Spleen (tissue), 7 donors: Measurements from ENCODE around the gene DNM3.
A peak's percentile ranks its signal among the peaks of the same experiment; 100 is the strongest.

Source experiments
- POLR2AphosphoS5 ChIP-seq, 3 donors: sonication (generic); formaldehyde crosslinking; IDR thresholded peaks; one replicate each; pipeline ENCODE4 v1.5.1; 2017; ENCODE audit warnings: antibody characterized with exemption in 3 of 3
- TF ChIP-seq, protein P1 (sequence below), 11 experiments: fragments of 200-600 bp in 7 of 11; fragments of 450-650 bp in 4 of 11; sonication (generic) in 4 of 11; IDR thresholded peaks in 8 of 11; conservative IDR thresholded peaks in 3 of 11; 1 replicate in 7 of 11; 2 replicates in 4 of 11; pipeline versions ENCODE4 v1.4.0 to v1.8.0; 2016 to 2021; ENCODE audit warnings: antibody characterized with exemption in 11 of 11, inconsistent platforms in 4 of 11, mild to moderate bottlenecking in 1 of 11
- donor health status: DM: no; HTN: no; CAD: no; lungs with moderate emphysema.
- donor health status: DM: no; HTN: no; CAD: no.
- donor health status: DM: no; HTN: no; CAD: no.

DNA sequence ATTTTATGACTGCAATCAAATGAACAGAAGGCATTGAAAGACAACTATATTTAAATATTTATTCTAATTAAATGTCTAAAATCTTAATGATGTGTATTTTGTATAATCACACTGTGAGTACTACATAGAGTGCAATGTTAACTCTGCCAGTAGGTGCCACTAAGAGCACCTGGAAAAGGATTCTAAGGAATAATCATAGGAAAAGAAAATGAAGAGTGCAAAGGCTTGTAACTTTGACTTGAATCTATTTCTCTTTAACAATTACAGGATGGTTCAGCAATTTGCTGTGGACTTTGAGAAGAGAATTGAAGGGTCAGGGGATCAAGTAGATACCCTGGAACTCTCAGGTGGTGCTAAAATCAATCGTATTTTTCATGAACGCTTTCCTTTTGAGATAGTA is 200.4 kb downstream of the DNM3 start:
- TF ChIP-seq, protein P1, sequence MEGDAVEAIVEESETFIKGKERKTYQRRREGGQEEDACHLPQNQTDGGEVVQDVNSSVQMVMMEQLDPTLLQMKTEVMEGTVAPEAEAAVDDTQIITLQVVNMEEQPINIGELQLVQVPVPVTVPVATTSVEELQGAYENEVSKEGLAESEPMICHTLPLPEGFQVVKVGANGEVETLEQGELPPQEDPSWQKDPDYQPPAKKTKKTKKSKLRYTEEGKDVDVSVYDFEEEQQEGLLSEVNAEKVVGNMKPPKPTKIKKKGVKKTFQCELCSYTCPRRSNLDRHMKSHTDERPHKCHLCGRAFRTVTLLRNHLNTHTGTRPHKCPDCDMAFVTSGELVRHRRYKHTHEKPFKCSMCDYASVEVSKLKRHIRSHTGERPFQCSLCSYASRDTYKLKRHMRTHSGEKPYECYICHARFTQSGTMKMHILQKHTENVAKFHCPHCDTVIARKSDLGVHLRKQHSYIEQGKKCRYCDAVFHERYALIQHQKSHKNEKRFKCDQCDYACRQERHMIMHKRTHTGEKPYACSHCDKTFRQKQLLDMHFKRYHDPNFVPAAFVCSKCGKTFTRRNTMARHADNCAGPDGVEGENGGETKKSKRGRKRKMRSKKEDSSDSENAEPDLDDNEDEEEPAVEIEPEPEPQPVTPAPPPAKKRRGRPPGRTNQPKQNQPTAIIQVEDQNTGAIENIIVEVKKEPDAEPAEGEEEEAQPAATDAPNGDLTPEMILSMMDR (IDR thresholded peaks at IDR 0.05 in 8 of 11, conservative IDR thresholded peaks at IDR 0.05 in 3 of 11), result peak in 6 of 11 experiments; percentile 16 to 34 (median 25)
- no peak for TF ChIP-seq POLR2AphosphoS5 (IDR thresholded peaks at IDR 0.05)
